GM12874 (cell line): ENCODE results near the gene ASXL3.

Experiments
- CTCF ChIP-seq: IDR thresholded peaks from 2 replicates; pipeline ENCODE4 v1.5.1; 2011; ENCODE audit warnings: low read depth, mild to moderate bottlenecking, control low read depth, low read length, moderate library complexity; ENCODE audit not compliant: insufficient read depth

The ASXL3 gene

GRCh38 chr18:33741760-33742159, 163.7 kb downstream of the ASXL3 start:
- TF ChIP-seq CTCF: no peak

DNA sequence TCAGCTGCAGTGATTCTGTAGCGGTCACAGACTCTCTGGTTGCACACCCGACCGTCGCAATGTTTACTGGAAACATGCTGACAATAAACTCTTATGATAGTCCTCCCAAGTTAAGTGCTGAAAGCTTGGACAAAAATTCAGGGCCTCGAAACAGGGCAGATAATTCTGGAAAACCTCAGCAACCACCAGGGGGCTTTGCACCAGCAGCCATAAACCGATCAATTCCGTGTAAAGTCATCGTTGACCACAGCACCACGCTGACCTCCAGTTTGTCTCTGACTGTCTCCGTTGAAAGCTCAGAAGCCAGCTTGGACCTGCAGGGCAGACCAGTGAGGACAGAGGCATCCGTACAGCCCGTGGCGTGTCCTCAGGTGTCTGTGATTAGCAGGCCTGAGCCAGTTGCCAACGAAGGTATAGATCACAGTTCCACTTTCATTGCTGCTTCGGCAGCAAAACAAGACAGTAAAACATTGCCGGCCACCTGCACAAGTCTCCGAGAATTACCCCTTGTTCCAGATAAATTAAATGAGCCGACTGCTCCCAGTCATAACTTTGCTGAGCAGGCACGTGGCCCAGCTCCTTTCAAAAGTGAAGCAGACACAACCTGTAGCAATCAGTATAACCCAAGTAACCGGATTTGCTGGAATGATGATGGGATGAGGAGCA, 166.1 kb downstream of the ASXL3 start:
- TF ChIP-seq CTCF: 0 out of 2 replicates have a peak, but pooled peaks have one; percentile 16

GRCh38 chr18:33745151-33745795, 167.3 kb downstream of the ASXL3 start:
- TF ChIP-seq CTCF: no peak

GRCh38 chr18:33745871-33746545, 168.0 kb downstream of the ASXL3 start:
- TF ChIP-seq CTCF: no peak

DNA sequence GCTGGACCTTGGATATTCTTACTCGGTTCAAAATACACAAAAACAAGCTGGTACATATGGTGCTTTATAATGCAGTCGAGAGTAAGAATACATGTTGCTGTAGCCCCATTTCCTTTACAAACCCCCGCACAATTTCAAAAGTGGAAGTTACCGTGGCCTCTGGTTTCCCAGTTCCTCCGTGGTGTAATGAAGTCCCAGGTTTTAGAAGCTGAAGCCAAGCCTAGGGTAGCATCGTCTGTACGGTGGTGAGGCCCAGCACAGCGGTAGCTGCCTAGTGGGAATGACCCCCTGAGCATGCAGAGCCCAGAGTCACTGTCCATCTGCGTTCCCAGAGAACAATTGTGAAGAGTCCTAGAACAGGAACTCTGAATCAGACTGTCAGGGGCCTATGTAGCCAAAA, 171.8 kb downstream of the ASXL3 start:
- TF ChIP-seq CTCF: no peak

DNA sequence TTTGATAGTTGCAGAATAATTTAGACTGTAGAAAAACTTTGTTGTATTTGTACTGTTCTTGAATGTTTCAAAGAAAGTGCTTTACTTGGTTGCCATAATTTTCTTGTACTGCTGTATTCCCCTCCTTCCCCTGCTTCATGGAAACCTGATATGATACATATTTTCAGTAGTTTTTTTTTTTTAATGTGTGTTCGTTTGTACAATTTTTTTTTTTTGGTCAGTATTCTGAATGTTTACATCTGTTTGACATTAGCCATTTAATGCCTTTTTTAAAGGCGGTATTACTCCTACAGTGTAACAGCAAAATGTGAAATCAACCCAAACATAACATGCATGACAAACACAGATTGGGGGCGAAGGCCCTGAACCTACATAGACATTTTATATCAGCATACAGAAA, 172.3 kb downstream of the ASXL3 start:
- TF ChIP-seq CTCF: no peak

DNA sequence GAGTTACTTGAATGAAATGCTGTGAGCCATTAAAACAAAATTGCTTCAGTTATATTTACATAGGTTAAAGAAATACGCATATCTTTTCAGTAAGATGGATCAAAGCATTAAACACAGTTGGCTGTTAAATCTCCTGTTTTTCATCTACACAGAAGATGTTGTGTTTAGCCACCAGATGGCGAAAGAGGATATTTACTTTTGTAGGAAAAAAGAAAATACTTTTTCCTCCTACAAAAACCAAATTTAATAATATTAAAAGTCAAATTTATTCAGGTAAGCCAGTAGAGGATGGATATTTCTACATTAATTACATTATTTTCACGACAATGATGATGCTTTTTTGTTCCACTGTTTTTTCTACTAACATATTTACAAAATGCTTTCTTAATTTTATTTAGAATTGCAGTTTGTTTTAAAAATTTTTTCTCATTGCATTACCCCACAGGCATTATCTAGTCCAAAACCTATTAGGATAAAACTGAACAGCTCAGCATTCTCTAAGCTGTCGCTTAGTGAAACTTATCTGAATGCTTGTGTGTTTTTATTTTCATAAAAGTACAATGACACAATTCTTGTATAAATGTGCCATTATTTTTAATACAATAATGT, 173.7 kb downstream of the ASXL3 start:
- peak; percentile 25; the same call in 1 of the 2 replicates for TF ChIP-seq CTCF
